Measurements from ENCODE around the gene ADCY3.

Gene ADCY3

GRCh38 chr2:24899361-24899910 lies 20.6 kb downstream of the ADCY3 start:
- DNase-seq: no peak

GRCh38 chr2:24898122-24899109 lies 21.6 kb downstream of the ADCY3 start:
- DNase-seq: no peak

- no peak for DNase-seq
Measured at GRCh38 chr2:24894750-24895149, 25.3 kb downstream of the ADCY3 start.

- no peak for DNase-seq
Measured at GRCh38 chr2:24893934-24894333, 26.1 kb downstream of the ADCY3 start.

GRCh38 chr2:24892928-24893327 lies 27.1 kb downstream of the ADCY3 start:
- no peak for DNase-seq

- no peak for DNase-seq
Measured at GRCh38 chr2:24891201-24891600, 28.8 kb downstream of the ADCY3 start.

GRCh38 chr2:24889221-24889620 lies 30.8 kb downstream of the ADCY3 start:
- no peak for DNase-seq

GRCh38 chr2:24888177-24888576 lies 31.9 kb downstream of the ADCY3 start:
- no peak for DNase-seq

- DNase-seq: no peak
Measured at GRCh38 chr2:24887307-24887874, 32.6 kb downstream of the ADCY3 start.

GRCh38 chr2:24886691-24887304 lies 33.2 kb downstream of the ADCY3 start:
- no peak for DNase-seq

GRCh38 chr2:24886126-24886501 lies 33.9 kb downstream of the ADCY3 start:
- no peak for DNase-seq

- DNase-seq: no peak
Measured at GRCh38 chr2:24885221-24886125, 34.6 kb downstream of the ADCY3 start.

- DNase-seq: no peak
Measured at GRCh38 chr2:24883946-24884345, 36.1 kb downstream of the ADCY3 start.

GRCh38 chr2:24881623-24882022 lies 38.4 kb downstream of the ADCY3 start:
- no peak for DNase-seq

- no peak for DNase-seq
Measured at GRCh38 chr2:24881158-24881557, 38.9 kb downstream of the ADCY3 start.

GRCh38 chr2:24878341-24878740 lies 41.7 kb downstream of the ADCY3 start:
- DNase-seq: no peak

GRCh38 chr2:24877646-24878045 lies 42.4 kb downstream of the ADCY3 start:
- DNase-seq: no peak

- DNase-seq: no peak
Measured at GRCh38 chr2:24877067-24877466, 43.0 kb downstream of the ADCY3 start.

GRCh38 chr2:24875901-24876300 lies 44.1 kb downstream of the ADCY3 start:
- no peak for DNase-seq

- DNase-seq: no peak
Measured at GRCh38 chr2:24875272-24875671, 44.8 kb downstream of the ADCY3 start.

GRCh38 chr2:24874035-24874434 lies 46.0 kb downstream of the ADCY3 start:
- DNase-seq: no peak

- no peak for DNase-seq
Measured at GRCh38 chr2:24873619-24874018, 46.4 kb downstream of the ADCY3 start.

Data from stimulated activated CD4-positive, alpha-beta T cell treated with anti-CD3 and anti-CD28 coated beads, Interleukin-4, amount 100 ng/mL, for 4 hours (primary cell).